ENCODE data around the gene RBMS3.

Gene RBMS3

DNA sequence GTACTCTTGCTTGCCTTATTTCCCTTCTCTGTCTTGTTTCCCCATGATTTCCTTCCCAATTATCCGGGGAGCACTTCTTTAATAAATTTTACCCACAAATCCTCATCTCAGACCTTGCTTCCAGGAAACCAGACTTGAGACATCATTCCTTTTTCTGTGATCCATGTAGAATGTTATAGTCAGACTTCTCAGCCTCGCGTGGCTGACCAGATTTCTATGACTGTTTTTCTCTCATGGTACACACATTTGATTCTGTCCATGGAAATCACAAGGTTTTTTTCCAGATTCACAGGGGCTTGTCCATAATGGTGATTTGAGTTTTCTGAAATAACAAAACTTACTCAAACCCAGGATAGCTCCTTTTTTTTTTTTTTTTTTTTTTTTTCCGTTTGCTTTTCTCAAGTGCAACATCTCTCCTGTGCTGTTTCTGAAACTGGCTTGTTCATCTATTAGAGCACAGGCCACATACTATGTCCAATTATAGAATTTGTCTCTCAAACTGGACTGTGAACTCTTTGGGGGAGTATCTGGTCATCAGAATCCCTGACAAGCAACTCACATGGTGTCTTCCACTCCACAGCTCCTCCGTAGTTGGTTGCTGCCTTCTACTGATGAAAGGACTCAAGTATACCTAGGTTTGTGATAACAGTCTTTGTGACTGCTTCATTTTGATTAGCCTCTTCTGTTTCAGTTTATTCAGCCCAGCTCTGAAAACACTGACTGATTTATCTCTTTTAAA lies 50.8 kb downstream of the RBMS3 start:
- TF ChIP-seq, protein P1, sequence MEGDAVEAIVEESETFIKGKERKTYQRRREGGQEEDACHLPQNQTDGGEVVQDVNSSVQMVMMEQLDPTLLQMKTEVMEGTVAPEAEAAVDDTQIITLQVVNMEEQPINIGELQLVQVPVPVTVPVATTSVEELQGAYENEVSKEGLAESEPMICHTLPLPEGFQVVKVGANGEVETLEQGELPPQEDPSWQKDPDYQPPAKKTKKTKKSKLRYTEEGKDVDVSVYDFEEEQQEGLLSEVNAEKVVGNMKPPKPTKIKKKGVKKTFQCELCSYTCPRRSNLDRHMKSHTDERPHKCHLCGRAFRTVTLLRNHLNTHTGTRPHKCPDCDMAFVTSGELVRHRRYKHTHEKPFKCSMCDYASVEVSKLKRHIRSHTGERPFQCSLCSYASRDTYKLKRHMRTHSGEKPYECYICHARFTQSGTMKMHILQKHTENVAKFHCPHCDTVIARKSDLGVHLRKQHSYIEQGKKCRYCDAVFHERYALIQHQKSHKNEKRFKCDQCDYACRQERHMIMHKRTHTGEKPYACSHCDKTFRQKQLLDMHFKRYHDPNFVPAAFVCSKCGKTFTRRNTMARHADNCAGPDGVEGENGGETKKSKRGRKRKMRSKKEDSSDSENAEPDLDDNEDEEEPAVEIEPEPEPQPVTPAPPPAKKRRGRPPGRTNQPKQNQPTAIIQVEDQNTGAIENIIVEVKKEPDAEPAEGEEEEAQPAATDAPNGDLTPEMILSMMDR (IDR thresholded peaks at IDR 0.05; ENCODE audit: control extremely low read depth, extremely low read depth, low read depth, missing control alignments), result no peak
- ChIA-PET POLR2A (no interaction called here), CTCF (no interaction called here)
- no peak for DNase-seq (ENCODE audit: extremely low spot score)

DNA sequence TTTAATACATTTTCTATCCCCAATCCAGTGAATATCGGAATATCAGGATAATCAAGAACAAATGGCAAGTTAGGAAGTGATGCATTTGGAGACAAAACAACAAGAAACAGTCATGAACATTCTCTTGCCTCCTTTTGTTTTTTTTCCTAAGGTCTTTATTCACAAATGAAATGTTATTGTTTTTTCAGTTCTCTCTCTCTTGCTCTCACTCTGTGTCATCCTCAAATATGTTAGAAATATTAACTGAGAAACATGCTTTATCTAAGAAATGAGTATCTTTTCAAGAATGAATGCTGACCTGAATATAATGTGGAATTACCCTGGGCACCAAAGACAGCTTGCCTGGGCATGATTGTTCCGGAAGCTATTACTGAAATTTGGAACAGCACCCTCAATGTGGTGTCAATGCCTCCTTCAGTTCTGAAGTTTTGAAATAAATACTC lies 51.3 kb downstream of the RBMS3 start:
- DNase-seq (ENCODE audit: extremely low spot score), result no peak
- TF ChIP-seq, protein P1 (IDR thresholded peaks at IDR 0.05; ENCODE audit: control extremely low read depth, extremely low read depth, low read depth, missing control alignments), result no peak
- CTCF ChIA-PET, result no interaction called here
- POLR2A ChIA-PET, result no interaction called here

DNA sequence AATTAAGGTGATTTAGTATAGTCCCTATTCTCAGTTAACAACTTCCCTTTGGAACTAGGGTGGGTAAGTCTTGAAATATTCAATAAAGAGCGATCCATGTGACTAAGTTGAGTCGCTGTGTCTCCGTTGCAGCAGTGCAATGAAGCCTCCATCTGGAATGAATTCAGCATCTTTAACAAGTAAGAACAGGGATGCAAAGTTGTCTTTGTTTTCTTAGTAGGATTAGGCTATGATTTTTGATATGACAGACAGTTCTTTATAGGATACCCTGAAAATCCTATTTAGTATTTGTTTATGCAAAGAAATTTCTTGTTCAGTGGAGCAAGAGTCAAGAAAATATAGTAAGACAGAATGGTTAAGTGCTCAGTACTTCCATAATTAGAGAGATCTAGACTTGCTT lies 52.7 kb downstream of the RBMS3 start:
- TF ChIP-seq, protein P1 (IDR thresholded peaks at IDR 0.05; ENCODE audit: control extremely low read depth, extremely low read depth, low read depth, missing control alignments), result no peak
- ChIA-PET POLR2A (no interaction called here), CTCF (interaction anchor here (1.8 to 2.5 kb wide), 2 partner anchors 9 to 14 kb away, joined by 6 read pairs; no protein-coding TSS in a partner anchor)
- no peak for DNase-seq (ENCODE audit: extremely low spot score)

DNA sequence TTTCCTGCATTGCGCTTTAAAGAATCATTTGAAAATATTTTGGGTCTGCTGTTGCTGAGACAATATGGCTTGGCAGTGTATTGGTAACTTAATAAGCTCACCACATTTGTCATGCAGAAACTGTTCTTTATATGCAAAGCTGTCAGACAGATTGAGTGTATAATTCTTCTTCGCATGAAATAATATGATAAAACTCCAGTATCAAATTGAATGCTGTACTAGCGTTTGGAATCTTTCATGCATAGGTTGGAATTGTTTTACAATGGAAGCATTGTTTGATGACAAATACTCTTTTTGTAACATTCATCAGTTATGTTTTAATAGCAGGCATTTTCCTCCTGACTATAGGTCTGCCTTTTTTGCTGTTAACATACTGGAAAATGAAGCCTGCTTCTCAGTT lies 53.8 kb downstream of the RBMS3 start:
- no peak for DNase-seq (ENCODE audit: extremely low spot score)
- ChIA-PET CTCF (interaction anchor here (0.8 to 2.5 kb wide), 3 partner anchors 11 to 15 kb away, joined by 3 to 6 read pairs (median 6); no protein-coding TSS in a partner anchor), POLR2A (no interaction called here)
- TF ChIP-seq, protein P1 (IDR thresholded peaks at IDR 0.05; ENCODE audit: control extremely low read depth, extremely low read depth, low read depth, missing control alignments), result no peak

DNA sequence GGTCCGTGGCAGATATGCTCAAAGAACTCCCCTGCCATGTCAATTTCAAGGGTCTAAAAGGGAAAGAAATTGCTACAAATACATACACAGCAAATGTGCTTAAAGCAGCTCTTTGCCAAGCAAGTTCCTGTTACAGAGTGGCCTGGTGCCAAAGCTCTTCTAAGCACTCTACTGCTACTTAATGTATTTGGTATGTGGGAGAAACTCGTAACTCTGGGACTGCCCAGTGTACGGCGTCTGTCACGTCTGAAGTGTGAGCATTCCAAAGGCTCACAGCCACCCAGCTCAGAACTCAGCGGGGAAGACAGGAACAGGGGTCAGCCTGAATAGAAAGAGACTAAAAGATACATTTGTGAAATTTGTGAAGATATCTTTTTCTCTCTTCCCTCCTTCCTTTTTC lies 54.6 kb downstream of the RBMS3 start:
- ChIA-PET POLR2A (no interaction called here), CTCF (interaction anchor here (1.8 to 2.5 kb wide), 2 partner anchors 11 to 16 kb away, joined by 6 read pairs; no protein-coding TSS in a partner anchor)

DNA sequence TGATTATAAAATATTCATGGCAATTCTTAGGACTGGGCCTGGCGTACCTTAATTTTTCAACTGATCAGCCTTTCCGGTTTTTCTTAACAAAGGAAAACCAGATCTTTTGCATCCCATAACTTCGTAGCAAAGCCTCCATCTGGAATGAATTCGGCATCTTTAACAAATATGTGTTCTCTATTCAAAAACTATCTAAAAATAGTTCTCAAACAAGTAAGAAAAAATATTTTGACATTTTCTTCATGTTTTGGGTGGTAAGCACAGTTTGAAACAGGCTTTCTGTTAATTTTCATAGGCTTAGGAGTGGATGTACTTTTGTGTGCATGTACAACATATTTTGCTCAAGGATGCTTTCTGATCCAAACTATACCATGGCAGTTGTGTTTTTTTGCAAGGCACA lies 55.1 kb downstream of the RBMS3 start:
- POLR2A ChIA-PET, result no interaction called here
- CTCF ChIA-PET, result interaction anchor here (1.3 kb wide), 1 partner anchor 9 kb away, joined by 4 read pairs; no protein-coding TSS in a partner anchor
- no peak for DNase-seq (ENCODE audit: extremely low spot score)
- TF ChIP-seq, protein P1 (IDR thresholded peaks at IDR 0.05; ENCODE audit: control extremely low read depth, extremely low read depth, low read depth, missing control alignments), result no peak

More for the DNA sequence above, 54.6 kb downstream of the RBMS3 start:
- TF ChIP-seq, protein P1 (IDR thresholded peaks at IDR 0.05; ENCODE audit: control extremely low read depth, extremely low read depth, low read depth, missing control alignments), result no peak
- no peak for DNase-seq (ENCODE audit: extremely low spot score)

Data from GM10248 (cell line).